GM12878 (cell line): ENCODE data around the gene CISTR. TPM values are rescaled to one million over a fixed set of nuclear protein-coding genes. Genes with fewer than 3 reads are reported as not detected.

Source experiments
- ATAC-seq: fragments of 200-7000 bp; cut with Tn5 transposase; 3 replicates; pipeline ENCODE4 v1.9.1; 2020; ENCODE audit warnings: mild to moderate bottlenecking, moderate library complexity
- BruUV-seq: library from RNA; stranded (reverse); fragments of 400-500 nt; replicated peaks from 2 replicates; lab custom pipeline; 2021; lab: Mats Ljungman, UMichigan
- CTCF ChIA-PET: fragments of 300-600 bp; sonication (Branson Sonifier 250); formaldehyde crosslinking; extraction: SDS; loops from one replicate; lab custom pipeline; 2021; ENCODE audit warnings: inconsistent platforms; lab: Yijun Ruan, JAX
- POLR2A ChIA-PET: fragments of 350-600 bp; formaldehyde crosslinking; extraction: SDS; loops from one replicate; lab custom pipeline; 2021; ENCODE audit warnings: inconsistent platforms; lab: Charles Lee
- RAD21 ChIA-PET: fragments of 300-600 bp; sonication (Branson Sonifier 250); formaldehyde crosslinking; loops from one replicate; lab custom pipeline; 2023; ENCODE audit warnings: antibody characterized with exemption; ENCODE audit not compliant: unreplicated experiment; lab: Charles Lee
- SMC1A ChIA-PET: fragments of 300-600 bp; sonication (Branson Sonifier 250); formaldehyde crosslinking; loops from one replicate; lab custom pipeline; 2023; ENCODE audit not compliant: unreplicated experiment, uncharacterized antibody; lab: Charles Lee
- DNase-seq: peaks from one replicate; pipeline ENCODE4 v3.0.0-alpha.2; 2011; ENCODE audit warnings: low read depth, low spot score
- FAIRE-seq: peaks from 3 replicates; lab custom pipeline; 2011; peaks lifted over from hg19 to GRCh38; lab: Jason Lieb, UNC
- H2AFZ ChIP-seq: 2 replicates; pipeline ENCODE4 v1.6.0; 2011; ENCODE audit warnings: low read depth, low read length, control low read depth; ENCODE audit not compliant: control insufficient read depth
- H3K27ac ChIP-seq: 2 replicates; pipeline ENCODE4 v1.5.1; 2011; ENCODE audit warnings: control low read depth; ENCODE audit not compliant: control insufficient read depth, insufficient read depth
- H3K27me3 ChIP-seq, 2 experiments: replicated peaks in 1 of 2; 2 replicates each; pipeline versions ENCODE4 v1.6.0 to v1.6.1; 2011; ENCODE audit warnings: low read length in 1 of 2; ENCODE audit not compliant: control insufficient read depth in 2 of 2, insufficient read depth in 2 of 2
- H3K36me3 ChIP-seq, 2 experiments: 2 replicates each; pipeline ENCODE4 v1.5.1; 2011; ENCODE audit warnings: low read length in 1 of 2; ENCODE audit not compliant: control insufficient read depth in 2 of 2, insufficient read depth in 2 of 2
- H3K4me1 ChIP-seq: 2 replicates; pipeline ENCODE4 v1.6.1; 2011; ENCODE audit warnings: mild to moderate bottlenecking, low read length, moderate library complexity, mixed read lengths; ENCODE audit not compliant: control insufficient read depth, insufficient read depth
- H3K4me2 ChIP-seq: 2 replicates; pipeline ENCODE4 v1.6.0; 2011; ENCODE audit warnings: control low read depth; ENCODE audit not compliant: control insufficient read depth, insufficient read depth
- H3K4me3 ChIP-seq: fragments of 200-600 bp; sonication (generic); 2 replicates; pipeline ENCODE4 v1.5.1; 2016
- H3K79me2 ChIP-seq: 2 replicates; pipeline ENCODE4 v1.6.0; 2011; ENCODE audit warnings: low read length; ENCODE audit not compliant: control insufficient read depth, insufficient read depth
- H3K9ac ChIP-seq: 2 replicates; pipeline ENCODE4 v1.8.0; 2011; ENCODE audit warnings: low read length, control low read depth, mixed read lengths; ENCODE audit not compliant: control insufficient read depth, insufficient read depth
- H3K9me3 ChIP-seq: replicated peaks from 3 replicates; pipeline ENCODE4 v1.5.1; 2011; ENCODE audit warnings: mild to moderate bottlenecking, low read length; ENCODE audit not compliant: control insufficient read depth, insufficient read depth
- H4K20me1 ChIP-seq: 2 replicates; pipeline ENCODE4 v1.6.0; 2011; ENCODE audit not compliant: control insufficient read depth, insufficient read depth
- IKZF2 ChIP-seq, 2 experiments: fragments of 450-650 bp; IDR thresholded peaks; 2 replicates each; pipeline ENCODE4 v1.6.1; 2017; ENCODE audit warnings: mild to moderate bottlenecking in 2 of 2, moderate library complexity in 2 of 2
- MTA2 ChIP-seq: fragments of 450-650 bp; IDR thresholded peaks from 2 replicates; pipeline ENCODE4 v1.6.1; 2016; ENCODE audit warnings: low read depth, mild to moderate bottlenecking, moderate library complexity
- RUNX3 ChIP-seq: IDR thresholded peaks from 2 replicates; pipeline ENCODE4 v1.6.1; 2012; ENCODE audit warnings: low read length, inconsistent platforms
- ZNF384 ChIP-seq: IDR thresholded peaks from 2 replicates; pipeline ENCODE4 v1.6.1; 2012; ENCODE audit warnings: low read depth, mild to moderate bottlenecking, low read length, improper control_type of control experiment, borderline replicate concordance
- WGBS: methylation state at CpG from one replicate; pipeline ENCODE4 v1.1.6; 2016; ENCODE audit warnings: low lambda C conversion rate; ENCODE audit not compliant: insufficient replicate concordance, insufficient coverage; ENCODE audit errors: missing lambda C conversion rate; 5-methylcytosine and 5-hydroxymethylcytosine counted together
- in situ Hi-C: fragments of 300-500 bp; cut with MboI; formaldehyde crosslinking; loops from 9 replicates; pipeline ENCODE4 v1.14.3; 2018; ENCODE audit warnings: mixed read lengths
- intact Hi-C: fragments of 100-400 bp; cut with micrococcal nuclease; formaldehyde crosslinking; loops from one replicate; pipeline ENCODE4 v1.14.2; 2022; ENCODE audit not compliant: unreplicated experiment
- polyA plus RNA-seq, 11 experiments: library from polyadenylated mRNA; depleted of rRNA in 4 of 11; unstranded in 6 of 11; stranded (reverse) in 5 of 11; fragments of >200 nt; fragmentation: Nextera tagmentation in 4 of 11; fragmentation: Illumina TruSeq in 1 of 11; extraction: Ambion mirVana in 4 of 11; extraction: Trizol in 1 of 11; gene quantifications; 1 replicate in 1 of 11; 2 replicates in 10 of 11; pipeline versions ENCODE4 v1.2.1 to v1.2.3, GENCODE V29; 2011 to 2016; ENCODE audit warnings: inconsistent platforms in 2 of 11, missing spikeins in 2 of 11, low read depth in 1 of 11
- total RNA-seq, 4 experiments: library from RNA; depleted of rRNA in 3 of 4; stranded (reverse); fragments of >200 nt in 3 of 4; fragmentation: Illumina TruSeq in 1 of 4; extraction: Trizol in 1 of 4; gene quantifications; 2 replicates each; pipeline versions ENCODE4 v1.2.1 to v1.2.3, GENCODE V29; 2013 to 2021
- TF ChIP-seq, protein P1 (sequence below), 3 experiments: IDR thresholded peaks in 2 of 3; conservative IDR thresholded peaks in 1 of 3; 2 replicates each; pipeline ENCODE4 v1.5.1; 2011; ENCODE audit warnings: low read depth in 3 of 3, low read length in 3 of 3, mild to moderate bottlenecking in 3 of 3, control low read depth in 2 of 3, moderate library complexity in 2 of 3, inconsistent platforms in 1 of 3, mixed read lengths in 1 of 3; ENCODE audit not compliant: control insufficient read depth in 2 of 3, insufficient read depth in 1 of 3; ENCODE audit errors: extremely low read depth in 1 of 3

Gene CISTR
- total and polyA plus RNA-seq, 10 of the 15 experiments (the other 5 are each of a cell fraction or from before 2014, with no cell fraction given) = 0.26 TPM; not detected in 9

GRCh38 chr12:53725824-53726223 is 26.0 kb downstream of the CISTR start (continued):
- TF ChIP-seq, protein P1, sequence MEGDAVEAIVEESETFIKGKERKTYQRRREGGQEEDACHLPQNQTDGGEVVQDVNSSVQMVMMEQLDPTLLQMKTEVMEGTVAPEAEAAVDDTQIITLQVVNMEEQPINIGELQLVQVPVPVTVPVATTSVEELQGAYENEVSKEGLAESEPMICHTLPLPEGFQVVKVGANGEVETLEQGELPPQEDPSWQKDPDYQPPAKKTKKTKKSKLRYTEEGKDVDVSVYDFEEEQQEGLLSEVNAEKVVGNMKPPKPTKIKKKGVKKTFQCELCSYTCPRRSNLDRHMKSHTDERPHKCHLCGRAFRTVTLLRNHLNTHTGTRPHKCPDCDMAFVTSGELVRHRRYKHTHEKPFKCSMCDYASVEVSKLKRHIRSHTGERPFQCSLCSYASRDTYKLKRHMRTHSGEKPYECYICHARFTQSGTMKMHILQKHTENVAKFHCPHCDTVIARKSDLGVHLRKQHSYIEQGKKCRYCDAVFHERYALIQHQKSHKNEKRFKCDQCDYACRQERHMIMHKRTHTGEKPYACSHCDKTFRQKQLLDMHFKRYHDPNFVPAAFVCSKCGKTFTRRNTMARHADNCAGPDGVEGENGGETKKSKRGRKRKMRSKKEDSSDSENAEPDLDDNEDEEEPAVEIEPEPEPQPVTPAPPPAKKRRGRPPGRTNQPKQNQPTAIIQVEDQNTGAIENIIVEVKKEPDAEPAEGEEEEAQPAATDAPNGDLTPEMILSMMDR (IDR thresholded peaks at IDR 0.05 in 2 of 3, conservative IDR thresholded peaks at IDR 0.05 in 1 of 3; ENCODE audit: control insufficient read depth in 2 of 3, extremely low read depth in 1 of 3, insufficient read depth in 1 of 3, low read depth in 3 of 3, low read length in 3 of 3) = no peak
- TF ChIP-seq MTA2 = no peak

- H4K20me1 ChIP-seq = no peaks in the 10 kb centered on the region
- H2AFZ ChIP-seq = no peak overlapping the region
- in situ Hi-C loops = no loop called here
- POLR2A ChIA-PET = interaction anchor here (0.5 kb wide), 1 partner anchor 331 kb away, joined by 6 read pairs; the partner anchor contains the start of gene HOXC4
- 28% methylated on average over 3 of the region's 3 CpGs for WGBS
- H3K36me3 ChIP-seq = no peaks in the 10 kb centered on the region
- no peaks in the 10 kb centered on the region for H3K79me2 ChIP-seq
- RAD21 ChIA-PET = interaction anchor here (0.8 to 2.1 kb wide), 4 partner anchors 20 to 33 kb away, joined by 3 to 9 read pairs (median 6); no protein-coding TSS in a partner anchor
- H3K27ac ChIP-seq = peak overlapping the region; percentile 58
- no peak overlapping the region; the same call in 1 of the 2 replicates for H3K4me2 ChIP-seq
- intact Hi-C loops = no loop called here
- no peak for FAIRE-seq
- no peaks in the 10 kb centered on the region for H3K27me3 ChIP-seq
- TF ChIP-seq RUNX3 (peak; percentile 56), ZNF384 (peak; percentile 52; the same call in 1 of the 2 replicates), IKZF2 (IDR thresholded peaks at IDR 0.05) (no peak)
- peak; percentile 27 for DNase-seq
- peaks cover 22% of the 10 kb centered on the region for H3K4me1 ChIP-seq
- CTCF ChIA-PET = interaction anchor here (1.1 to 18.6 kb wide), 4 partner anchors 9 to 21 kb away, joined by 3 to 341 read pairs (median 10); no protein-coding TSS in a partner anchor
- SMC1A ChIA-PET = interaction anchor here (1.0 to 1.3 kb wide), 2 partner anchors 12 to 22 kb away, joined by 3 to 4 read pairs; no protein-coding TSS in a partner anchor
- no TSS peak for BruUV-seq
- H3K9me3 ChIP-seq = no peaks in the 10 kb centered on the region
- no peak overlapping the region for H3K9ac ChIP-seq
- H3K4me3 ChIP-seq = peak overlapping the region; percentile 27; the same call in 1 of the 2 replicates
- ATAC-seq = peak; percentile 29
These were observed 29.2 kb downstream of the CISTR start for GRCh38 chr12:53722450-53723041.
